ENCODE data around the gene HEPHL1.

Gene HEPHL1

DNA sequence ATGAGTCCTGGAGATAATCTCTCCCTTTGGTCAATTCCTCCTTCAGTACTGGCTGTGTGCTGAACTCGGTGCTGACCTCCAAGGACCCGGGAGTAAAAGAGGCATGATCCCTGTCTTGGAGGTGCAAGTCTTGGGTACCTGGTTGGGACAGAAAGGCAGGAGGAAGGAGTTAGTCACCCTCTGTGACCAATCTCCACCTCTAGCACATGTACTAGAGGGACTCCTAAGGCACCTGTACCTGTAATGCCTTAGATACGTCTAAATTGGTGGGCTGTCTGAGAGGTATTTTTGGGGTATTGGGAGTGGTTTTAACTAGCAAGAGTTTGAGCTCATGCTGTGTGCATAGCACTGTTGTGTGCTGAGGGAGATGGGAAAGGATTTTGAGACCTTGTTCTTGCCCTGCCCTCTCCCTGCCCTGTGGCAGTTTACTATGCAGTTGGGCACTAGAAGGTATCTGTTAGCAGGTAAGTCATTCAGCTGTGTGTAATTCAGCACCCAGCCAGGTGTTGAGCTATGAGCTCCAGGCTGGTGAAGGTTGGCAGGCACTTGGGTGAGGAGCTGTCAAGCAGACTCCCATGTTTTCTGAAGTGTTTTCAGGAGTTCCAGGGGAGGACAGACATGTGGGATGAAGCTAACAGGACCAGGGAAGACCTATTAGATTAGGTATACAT, 110.0 kb downstream of the HEPHL1 start:
- no peak for DNase-seq (ENCODE audit: low spot score)

DNA sequence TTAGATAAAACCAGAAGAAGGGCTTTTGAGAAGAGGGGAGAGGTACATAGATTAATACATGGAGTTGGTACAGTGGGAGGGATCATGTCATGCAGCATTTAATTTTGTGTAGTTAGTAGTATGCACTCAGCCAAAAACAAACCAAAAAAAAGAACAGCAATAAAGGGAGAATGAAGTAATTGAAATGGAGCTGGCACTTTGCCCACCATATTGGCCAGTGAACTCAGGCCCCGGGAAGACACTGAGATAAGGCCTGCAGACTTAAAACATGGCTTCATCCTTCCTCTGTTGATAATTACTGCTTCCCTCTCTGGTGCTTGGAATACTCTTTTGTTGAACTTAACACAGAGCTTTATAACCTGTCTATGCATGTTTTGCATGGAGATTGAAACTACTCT, 110.6 kb downstream of the HEPHL1 start:
- DNase-seq (ENCODE audit: low spot score), result no peak

DNA sequence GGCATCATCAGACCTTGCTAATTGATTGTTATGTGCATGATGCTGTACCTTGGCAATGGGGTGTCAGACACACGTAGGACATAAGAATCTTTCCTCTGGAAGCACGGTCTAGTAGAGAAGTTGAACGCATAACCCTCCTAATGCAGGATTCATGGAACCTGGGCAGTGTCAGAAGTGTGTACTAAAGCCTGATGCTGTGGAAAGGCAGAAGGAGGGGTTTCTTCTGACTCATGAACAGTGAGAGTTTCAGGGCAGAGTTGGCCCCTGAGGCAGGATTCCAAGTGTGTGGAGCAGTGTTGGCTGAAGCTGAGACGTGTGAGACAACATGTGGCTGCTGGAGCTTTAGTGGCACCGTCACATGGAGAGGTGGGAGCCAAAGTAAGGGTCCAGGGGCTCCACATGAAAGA, 111.0 kb downstream of the HEPHL1 start:
- DNase-seq (ENCODE audit: low spot score), result no peak

DNA sequence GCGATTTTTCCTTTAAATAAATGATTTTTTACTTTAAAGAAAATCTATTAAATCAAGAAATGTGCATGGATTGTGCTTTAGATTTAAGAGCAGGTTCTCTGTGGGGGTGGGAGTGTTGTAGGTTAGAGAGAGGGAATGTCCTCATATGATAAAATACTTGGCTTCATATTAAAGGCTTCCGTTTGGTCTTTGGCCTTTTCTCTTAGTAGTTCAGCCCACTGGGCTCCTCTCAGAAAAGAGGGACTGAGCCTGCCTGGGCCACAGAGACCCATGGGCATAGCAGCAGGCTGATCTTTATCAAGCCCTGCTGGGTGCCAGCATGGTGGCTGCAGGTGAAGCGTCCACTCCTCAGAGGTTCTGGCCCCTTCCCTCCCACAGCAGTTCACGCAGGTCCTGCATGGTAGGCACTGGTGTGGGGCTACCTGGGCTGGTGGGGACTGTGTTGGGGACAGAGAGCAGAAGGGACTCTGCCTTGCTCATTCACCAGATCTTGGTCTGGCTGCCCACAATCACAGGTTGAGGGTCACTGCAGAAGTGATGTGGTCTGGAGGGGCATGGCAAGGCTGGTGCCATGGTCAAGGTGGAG, 111.8 kb downstream of the HEPHL1 start:
- DNase-seq (ENCODE audit: low spot score), result no peak

DNA sequence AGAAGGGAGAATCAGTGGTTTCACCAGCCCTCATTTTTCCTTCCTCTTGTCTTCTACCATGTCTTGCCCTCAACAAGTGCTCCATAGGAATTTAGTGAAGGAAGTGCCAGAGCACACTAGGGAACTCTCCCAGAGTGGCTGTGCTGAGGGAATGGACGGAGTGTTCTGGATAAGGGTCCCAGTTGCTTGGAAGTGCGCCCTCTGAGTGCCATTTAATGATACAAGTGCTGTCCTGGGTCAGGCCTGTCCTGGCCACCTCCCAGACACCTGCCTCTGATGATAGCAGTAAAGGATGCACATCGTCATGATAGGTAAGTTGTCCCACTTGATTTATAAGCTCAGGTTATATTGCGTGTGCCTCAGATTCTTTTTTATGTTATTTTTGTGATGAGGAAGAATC, 112.6 kb downstream of the HEPHL1 start:
- DNase-seq (ENCODE audit: low spot score), result no peak

DNA sequence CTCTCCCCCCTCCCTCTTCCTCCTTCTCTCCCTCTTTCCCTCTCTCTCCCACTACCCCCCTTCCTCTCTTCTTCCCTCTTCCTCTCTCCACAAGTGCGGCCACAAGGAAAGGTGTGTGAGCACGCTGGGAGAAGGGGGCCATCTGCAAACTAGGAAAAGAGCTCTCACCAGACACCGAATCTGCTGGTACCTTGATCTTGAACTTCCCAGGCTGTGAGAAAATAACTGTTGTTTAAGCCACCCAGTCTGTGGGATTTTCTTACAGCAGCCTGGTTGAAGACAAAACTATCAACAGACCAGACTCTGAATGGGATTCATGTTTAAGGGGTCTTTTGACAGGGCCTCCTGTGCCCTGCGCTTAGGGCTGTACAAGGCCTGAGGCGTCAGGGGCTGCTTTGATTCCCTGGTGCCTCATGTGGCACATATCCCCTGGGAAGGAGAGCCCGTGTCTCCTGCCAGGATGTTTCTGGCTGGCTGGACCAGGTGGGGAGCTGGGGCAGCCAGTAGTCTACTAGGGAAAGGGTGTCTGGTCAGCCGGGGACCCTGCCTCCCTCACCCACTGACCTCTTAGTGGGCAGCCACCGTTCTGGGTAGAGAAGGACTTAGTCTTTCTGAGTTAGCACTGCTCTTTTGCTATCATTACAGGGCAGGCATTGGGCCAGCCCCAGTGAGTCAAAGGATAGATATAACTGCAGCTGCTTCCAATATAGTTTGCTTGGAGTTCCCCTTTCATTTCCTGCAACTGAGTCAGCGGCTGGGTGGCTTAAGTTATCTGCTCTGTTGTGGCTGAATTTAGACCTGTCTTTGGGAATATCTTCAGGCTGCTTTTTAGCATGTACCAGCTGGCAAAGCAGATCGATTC, 113.7 kb downstream of the HEPHL1 start:
- DNase-seq (ENCODE audit: low spot score), result peak; percentile 26

DNA sequence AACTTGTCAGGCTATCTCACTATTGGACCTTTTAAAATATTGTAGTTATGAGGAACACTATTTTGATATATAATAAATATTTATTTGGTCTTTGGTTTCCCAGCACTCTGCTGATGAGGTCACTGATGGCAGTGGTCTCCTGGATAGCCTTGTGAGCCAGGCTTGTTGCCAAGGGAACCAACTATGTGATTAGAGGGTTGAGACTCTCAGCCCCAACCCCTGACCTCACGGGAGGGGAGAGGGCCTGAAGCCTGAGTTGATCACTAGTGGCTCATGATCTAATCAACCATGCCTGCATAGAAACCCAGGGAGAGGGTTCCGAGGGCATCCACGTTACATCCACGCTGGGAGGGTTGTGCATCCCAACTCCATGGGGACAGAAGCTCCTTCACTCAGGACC, 118.3 kb downstream of the HEPHL1 start:
- no peak for DNase-seq (ENCODE audit: low spot score)

DNA sequence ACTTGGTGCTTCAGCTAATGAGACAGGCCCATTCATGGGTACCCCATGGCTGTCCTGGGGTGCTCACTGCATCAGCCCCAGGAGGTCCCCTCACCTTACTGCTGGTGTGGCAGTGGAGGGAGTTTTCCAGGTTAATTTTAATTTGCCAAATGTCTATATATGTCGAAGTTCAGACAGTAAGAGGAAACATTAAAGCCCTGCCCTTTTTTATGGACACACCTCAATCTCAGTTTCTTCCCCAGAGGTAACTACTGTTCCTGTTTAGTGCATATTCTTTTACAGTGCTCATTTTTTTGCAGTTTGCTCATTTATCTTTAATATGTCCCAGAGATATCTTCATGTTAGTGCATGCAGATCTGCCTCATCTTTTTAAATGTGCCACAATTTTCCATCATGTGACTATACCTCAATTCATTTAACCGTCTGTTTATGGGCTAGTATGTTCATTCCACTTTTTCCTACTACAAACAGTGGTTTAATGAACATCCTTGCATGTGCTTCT, 119.1 kb downstream of the HEPHL1 start:
- DNase-seq (ENCODE audit: low spot score), result no peak

DNA sequence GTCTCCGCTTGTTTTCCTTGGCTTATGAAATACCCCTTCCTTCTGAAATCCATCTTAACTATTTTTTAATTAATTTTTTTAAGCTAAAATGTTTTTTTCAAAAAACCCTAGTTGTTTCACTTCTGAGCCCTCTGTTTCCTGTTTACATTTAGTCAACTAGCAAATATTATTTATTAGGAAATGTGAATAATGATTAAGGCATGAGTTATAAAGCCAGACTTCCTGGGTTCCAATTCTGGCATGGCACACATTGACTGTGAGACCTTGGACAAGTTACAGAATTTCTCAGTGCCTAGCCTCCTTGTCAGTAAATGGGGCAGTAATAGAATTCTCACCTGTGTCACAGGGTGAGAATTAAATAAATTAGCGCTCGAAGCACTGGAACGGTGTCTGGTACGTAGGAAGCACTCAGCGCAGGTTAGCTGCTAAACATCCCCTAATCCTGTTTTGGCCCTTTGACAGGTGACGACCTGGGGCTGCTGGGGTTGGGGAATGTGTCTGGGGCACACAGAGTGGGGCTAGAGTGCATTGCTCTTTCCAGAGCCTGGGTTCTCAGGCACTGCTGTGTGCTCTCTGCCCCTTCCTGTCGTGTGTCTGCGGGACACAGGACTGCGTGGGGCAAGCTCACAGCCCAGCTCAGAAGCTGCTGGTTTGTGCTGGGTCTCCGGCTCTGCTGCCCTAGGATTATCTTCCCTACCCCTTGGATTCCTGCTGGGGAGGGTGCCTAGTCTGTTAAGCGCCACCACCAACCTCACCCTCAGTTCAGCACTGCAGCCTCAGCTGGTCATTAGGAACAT, 120.6 kb downstream of the HEPHL1 start:
- DNase-seq (ENCODE audit: low spot score), result no peak

DNA sequence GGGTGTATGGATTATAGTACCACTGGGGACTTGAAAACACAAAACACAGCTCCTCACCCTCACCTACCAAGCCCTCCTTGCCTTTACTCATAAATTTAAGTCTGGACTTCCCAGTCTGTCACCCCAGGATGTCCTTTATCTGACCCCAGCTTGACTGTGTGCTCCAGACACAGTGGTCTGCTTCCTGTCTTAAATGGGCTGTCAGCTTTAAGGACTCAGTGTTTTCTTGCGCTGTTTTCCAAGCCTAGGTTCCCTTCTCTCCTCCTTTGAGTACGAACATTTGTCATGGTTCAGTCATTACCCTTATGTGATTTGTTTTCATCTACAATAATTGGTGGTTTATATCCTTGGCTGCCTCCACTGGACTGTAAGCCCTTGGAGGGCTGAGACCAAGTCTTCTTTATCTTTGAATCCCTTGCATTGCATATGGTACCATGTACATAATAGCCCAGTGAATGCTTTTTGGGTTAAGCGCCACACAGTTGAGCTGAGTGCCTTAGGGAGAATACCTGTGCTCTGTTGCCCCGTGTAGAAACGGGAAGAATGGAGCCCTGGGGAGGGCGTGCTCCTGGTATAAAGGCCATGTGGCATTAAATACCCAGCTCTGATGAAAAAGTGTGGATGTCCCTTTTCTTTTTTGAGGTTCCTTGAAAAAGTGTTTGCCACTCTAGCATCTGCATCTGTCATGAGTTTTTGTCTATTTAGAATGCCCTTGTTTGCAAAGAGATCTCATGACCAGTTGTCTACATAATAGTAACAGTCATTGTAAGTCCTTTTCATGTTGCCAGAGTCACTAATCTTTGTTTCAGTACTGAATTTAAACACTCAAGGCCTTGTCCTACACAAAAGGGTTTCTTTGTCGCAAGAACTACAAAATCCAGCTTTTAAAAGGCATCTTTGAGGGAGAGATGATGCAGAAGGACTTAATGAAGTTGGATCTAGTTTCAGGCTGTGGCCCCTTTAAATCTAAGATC, 121.4 kb downstream of the HEPHL1 start:
- no peak for DNase-seq (ENCODE audit: low spot score)

DNA sequence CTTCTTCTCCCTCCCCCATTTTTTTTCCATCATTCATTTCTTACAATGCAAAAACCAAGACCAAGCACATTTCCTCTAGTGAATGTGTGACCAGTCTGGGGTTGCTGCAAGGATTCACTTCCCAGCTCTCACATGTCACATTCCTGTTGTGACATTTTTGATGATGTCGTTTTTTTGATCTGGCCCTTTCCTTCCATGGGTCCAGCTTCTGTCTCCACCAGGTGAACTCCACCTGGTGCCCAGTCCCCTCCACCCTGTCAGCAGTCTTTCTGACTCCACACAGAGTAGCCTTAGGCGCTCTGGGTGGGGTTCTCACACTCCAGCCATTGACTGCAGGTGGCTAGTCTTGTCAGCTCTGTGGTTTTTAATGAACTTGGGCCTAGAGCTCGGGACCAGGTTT, 123.1 kb downstream of the HEPHL1 start:
- DNase-seq (ENCODE audit: low spot score), result no peak

DNA sequence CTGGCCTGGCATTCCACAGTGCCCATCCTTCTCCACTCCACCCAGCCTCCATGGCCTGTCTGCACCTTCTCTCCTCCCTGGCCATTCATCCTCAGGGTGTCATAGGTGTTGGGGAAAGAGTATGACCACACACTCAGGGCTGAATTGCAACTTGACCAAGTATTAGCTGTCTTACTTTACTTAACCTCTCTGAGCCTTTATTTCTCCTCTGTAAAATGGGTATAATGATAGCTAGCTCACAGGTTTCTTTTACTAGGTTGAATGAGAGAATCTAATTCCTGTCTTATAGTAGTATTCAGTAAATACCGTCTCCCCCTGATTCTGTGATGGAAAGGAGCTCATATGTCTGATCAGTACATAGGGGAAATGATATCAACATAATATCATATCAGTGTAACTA, 123.5 kb downstream of the HEPHL1 start:
- no peak for DNase-seq (ENCODE audit: low spot score)

DNA sequence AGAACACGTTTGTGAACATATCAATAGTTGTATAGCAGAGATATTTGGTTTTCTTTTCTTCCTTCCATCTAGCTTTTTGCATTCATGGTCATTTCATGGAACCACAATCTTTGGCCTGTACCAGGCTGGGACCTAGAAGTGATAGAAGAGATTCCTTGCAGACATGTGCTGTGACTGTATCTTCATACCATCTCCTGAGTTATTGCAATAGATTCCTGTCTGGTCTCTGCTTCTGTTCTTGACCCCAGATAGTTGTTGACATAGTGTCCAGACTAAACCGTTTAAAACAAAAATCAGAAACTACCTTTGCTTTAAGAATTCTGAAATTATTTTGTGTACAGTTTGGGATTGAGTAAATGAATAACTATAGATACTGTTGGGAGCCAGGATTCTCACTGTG, 124.3 kb downstream of the HEPHL1 start:
- no peak for DNase-seq (ENCODE audit: low spot score)

DNA sequence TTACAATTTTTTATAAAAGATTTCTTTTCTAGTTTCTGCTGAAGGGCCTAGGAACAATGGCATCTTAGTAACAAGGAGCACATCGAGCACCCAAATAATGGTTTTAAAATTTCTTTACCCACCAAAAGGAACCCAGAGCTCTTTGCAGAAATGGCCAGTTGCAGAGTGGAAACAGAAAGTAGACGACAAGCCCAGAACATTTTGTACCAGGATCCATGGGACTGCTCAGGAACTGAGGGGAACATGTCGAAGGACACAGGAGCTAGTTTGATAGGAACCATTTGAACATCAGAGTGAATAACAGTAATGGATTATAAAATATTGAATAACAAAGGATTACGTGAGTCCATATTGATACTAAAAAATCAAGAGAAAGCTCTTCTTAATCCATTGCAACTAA, 124.8 kb downstream of the HEPHL1 start:
- DNase-seq (ENCODE audit: low spot score), result no peak

DNA sequence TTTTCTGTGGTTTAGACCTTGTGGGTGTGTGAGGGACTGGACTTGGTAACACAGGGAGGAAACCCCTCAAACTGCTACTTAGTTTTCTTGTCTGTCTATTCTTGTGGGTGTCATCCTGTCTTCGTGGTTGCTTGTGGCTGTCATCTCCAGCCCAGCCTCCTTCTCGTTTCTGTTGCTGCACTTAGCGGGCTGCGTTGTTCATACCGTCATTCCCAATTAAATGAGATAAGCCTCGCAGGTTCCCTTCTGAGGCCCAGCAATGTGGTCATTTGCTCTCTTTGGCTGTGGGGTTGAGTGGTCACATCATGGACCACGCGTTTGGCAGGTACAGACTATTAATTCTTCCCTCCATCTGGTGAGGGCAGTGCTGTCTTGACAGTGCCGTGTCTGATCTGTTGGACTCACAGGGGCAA, 126.3 kb downstream of the HEPHL1 start:
- no peak for DNase-seq (ENCODE audit: low spot score)

DNA sequence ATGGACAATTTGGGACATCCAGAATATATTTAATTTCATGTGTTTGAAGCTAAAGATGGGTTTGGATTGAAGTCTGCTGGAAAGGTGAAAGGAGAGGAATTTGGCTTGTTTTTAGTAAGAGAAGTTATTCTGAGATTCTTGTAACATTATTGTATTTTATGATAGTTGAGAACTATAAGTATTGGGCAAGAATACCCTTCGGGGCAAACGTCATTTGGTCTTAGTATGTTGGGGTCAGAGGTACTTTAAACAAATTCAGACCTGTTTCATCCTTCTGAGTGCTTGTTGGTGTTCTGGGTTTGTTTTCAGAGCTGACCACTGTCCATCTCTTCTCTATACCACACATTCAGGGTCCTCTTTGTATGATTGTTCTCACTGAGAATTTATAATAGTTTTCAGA, 127.0 kb downstream of the HEPHL1 start:
- no peak for DNase-seq (ENCODE audit: low spot score)

DNA sequence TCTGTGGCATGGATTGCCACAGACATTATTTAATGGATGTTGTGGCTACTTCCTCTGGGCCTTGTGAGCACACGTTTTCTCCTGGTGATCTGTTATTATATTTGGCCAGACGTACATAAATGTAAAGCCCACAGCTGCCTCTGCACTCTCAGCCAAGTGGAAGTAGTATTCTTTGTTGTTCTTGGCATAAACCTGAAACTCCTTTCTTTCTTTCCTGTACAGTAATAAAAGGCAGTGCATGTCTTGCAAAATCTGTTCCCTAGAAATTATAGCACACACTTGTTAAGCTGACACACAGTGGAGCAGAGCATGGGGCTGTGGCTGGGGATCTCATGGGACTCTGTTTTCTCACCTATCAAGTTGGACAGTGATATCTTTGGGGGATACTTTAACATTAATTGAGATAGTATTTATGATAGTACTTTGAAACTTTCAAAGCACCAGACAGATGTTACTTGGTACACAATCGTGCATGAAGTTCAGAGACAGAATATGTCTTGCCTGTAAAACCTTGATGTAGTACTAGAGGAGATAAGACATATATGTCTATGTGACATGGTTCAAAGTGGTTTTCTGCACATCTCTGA, 128.4 kb downstream of the HEPHL1 start:
- no peak for DNase-seq (ENCODE audit: low spot score)

DNA sequence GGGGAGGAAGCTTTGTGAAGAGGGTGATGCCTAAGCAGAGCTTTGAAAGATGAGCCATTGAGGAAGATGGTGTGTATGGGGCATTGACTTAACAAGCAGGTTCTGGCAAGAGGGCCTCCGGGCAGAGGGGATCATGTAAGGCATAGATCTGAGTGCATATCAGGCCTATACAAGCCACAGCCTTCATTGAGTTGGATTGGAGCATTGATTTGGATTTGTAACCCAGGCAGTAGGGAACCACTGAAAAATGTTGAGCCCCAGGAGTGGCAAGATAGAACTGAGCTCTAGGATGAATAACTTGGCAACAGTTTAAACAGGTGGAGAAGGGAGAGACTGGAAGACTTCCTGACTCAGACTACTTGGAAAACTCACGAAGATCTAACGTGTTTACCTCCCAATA, 128.9 kb downstream of the HEPHL1 start:
- DNase-seq (ENCODE audit: low spot score), result no peak

DNA sequence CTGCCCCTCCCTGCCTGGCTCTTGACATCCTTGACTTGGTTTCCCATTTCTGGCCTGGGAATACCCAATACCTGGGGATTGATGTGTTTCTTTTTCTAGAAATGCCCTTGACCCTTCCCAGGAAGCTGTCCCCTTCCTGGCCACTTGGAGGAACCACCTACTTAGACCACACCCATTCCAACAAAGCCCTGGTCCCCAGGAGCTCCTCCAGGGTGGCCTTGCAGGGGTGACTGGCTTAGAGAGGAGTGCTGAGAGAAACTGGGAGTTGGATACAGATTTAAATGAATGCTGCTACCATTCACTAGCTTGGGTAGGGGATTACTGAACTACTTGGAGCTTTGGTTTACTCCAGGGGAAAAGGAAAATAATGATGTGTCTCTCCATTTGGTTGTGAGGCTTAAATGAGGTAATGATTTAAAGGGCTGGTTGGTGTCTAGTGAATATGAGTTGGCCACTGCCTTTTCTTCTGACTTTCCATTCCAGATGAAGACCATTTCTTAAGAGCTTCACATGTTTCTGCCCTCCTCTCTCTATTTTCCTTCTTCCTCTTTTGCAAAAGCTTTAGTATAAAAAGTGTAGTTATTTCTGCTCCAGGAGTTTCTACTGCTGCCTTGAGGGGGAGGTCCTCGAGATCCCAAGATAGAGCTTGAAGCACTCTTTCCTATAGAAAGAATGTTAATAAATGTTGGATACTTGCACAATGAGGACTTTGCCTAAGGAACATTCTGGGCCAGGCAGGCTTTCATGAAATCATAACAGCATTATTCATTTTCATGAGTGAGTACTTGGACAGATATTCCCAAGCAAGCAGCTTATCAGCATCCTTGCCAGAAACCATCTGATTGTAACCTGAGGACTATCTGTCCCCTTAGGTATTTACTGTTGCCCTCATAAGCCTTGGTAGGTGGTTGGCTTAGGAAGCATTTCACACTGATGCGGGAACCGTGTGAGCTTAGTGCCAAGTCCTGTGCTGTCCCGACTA, 129.8 kb downstream of the HEPHL1 start:
- no peak for DNase-seq (ENCODE audit: low spot score)
